Measurements from ENCODE around the gene GPR33.
A peak's percentile ranks its signal among the peaks of the same experiment; 100 is the strongest.
"Not testable (repeated sequence)": the region's sequence is repeated elsewhere in the genome, so short reads cannot be mapped to it uniquely, and the experiment has no call there.

GPR33 gene

GRCh38 chr14:31457665-31458659, 29.9 kb downstream of the GPR33 start:
- DNase-seq, result no peak

DNA sequence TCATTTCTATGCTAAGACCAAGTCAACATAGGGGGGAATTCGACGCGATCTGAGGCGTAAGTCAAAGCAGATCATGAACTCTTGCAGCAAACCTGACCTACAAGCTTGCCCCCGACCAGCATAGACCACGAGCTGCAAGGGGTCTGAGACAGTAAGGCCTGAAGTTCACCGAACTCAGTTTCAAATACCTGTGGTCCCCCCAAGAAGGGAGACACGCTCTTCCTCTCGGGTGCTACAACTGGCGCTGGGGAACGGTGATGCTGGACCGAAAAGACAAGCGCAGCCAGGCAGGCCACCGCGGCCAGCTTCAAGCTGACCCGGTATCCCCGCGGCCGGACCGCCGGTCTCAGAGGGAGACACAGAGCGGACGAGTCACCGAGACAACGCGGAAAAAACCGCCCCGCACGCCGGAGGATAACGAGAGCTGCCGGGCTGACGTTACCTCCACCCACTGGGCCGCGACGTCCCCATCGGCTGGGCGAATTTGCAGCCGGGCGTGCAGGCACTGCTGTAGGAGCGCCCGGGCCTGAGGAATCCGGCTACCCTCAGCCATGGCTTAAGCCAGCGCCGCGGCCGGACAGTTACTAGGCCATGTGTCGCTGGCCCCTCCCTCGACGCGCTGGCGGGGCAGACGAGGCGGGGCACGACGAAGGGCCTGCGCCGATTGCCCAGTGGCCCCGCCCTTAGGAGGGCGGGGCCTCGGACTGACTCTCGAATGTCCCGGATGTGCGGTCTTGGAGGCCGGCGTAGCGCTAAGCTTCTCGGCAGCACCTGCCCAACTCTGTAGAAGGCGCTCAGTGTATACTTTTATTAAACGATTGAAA, 30.8 kb downstream of the GPR33 start, which contains the start of gene DTD2:
TSS of gene DTD2 (minus strand) at position 666 of the 824 bp plus-strand sequence. CDS start at position 553, 113 bp downstream.
- DNase-seq, result peak; percentile 89

DNA sequence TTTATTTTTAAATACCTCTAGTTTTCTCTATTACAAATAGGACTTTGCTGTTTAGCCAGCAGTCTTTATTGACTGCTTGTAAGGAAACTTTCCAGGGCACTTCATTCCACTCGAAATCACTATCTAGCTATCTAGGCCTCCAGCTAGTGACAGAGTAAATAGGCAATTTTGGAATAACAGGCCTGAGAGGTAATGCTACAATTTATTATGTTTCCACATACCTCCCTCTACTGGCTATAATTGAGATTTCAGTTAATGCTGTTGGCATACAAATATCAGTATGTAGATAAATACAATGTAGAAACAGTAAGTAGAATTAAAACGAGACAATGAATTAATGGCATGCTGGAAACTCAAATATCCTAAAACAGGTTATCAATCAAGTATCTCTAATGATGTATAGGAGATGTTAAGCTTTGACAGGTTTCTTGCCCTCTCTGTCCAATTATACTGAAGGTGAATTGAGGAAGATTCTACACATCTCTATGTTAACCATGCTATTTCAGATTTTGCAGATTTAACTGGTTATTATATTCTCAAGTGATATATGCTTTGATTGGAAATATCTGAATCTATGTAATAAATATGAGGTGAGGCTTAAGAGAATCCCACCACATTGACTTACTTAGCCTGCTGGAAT, 37.7 kb downstream of the GPR33 start:
- no peak for DNase-seq

GRCh38 chr14:31449136-31449535, 38.7 kb downstream of the GPR33 start:
- no peak for DNase-seq

DNA sequence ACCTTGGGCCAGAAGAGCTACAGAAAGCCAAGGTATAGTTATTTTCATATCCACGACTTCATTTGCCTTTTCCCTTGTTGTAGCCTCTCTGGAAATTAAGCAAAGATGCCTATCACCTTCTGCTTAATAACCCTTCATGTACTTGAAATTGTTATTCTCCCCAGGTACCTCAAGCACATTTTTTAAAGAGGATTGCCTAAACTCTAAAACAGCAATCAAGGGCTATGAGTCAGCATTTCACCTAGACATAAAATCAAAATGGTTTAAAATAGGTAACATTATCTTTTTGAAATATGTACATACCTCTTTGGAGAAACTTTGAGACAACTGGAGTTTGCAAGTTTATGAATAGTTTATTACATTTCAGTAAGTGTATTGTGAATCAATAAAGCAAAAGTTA, 42.1 kb downstream of the GPR33 start:
- DNase-seq, result no peak

DNA sequence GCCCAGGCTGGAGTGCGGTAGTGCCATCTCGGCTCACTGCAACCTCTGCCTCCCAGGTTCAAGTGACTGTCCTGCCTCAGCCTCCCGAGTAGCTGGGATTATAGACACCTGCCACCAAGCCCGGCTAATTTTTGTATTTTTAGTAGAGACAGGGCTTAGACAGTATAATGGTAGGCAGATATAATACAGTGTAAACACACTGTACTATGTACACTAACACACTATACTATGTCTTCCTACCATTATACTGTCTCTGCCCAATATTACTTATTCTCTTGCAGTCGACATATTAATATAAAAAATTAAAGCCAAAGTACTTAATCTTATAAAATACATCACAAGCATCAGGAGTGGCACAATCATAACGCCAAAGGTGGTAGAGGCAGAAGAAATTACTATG, 45.6 kb downstream of the GPR33 start:
- no peak for DNase-seq

DNA sequence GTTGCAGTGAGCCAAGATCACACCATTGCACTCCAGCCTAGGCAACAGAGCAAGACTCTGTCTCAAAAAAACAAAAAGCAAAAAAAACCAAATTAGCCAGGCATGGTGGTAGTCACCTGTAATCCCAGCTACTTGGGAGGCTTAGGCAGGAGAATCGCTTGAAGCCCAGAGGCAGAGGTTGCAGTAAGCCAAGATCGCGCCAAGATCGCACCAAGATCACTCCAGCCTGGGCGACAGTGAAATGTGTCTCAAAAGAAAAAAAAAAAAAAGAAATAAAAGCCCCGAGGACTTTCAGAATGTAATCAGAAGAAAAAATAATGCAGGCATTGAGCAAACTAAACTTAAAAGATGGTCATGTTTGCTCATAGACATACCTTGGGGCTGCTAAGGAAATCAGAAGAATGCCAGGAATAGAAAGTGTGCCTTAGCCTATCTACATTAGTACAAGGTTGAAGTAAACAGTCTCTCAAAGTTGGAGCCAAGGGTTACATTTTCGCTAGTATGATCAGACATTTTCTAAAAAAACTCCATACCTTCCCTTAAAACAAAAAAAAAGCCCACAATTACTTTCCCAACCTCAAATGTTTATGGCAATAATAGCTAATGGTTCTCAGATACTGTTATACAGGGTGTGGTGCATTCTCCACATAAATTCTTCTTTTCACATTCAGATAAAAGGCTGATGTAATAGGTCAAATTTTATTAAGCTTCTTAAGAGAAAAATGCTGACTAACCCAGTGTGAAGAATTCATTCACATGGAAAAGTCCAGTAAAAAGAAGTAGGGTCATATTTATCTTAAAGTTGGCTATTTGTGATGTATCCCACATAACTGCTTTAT, 46.3 kb downstream of the GPR33 start:
- DNase-seq, result no peak

DNA sequence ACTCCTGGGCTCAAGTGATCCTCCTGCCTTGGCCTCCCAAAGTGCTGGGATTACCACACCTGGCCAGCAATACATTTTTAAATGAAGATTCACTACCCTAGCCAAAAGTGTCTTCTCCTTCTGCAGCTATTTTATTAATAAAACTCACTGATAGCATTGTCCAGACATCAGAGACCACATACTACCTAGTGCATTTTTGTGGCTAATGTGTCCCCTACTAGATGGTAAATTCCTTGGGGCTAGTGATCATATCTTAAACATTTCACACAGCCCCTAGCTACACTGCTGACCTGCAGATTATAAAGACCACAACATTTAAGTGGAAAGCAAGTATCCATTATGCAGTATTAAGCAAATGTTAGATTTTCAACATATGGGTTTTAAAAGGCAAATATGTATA, 47.6 kb downstream of the GPR33 start:
- DNase-seq, result no peak

DNA sequence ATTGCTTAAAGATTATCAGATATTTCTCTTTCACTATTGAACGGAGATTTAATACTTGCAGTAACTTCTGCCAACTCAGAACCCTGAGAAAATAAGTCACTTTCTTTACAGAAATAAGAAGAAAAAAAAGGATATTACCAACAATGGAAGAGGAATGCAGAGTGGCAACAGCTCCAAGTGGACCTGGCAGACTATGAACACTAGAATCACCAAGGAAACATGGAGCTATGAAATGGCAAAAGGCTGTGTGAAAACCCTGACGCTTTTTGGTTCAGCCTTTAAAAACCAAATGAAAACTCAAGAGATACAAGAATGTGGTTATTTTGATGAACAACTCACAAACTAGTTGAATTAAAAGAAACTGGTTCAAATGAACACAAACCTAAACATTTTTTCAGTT, 48.3 kb downstream of the GPR33 start:
- DNase-seq, result no peak

- not testable (repeated sequence) for DNase-seq
These were observed 50.7 kb downstream of the GPR33 start for GRCh38 chr14:31437045-31437691.

- no peak for DNase-seq
These were observed 52.6 kb downstream of the GPR33 start for GRCh38 chr14:31435276-31435675.

Measured in stimulated activated naive CD4-positive, alpha-beta T cell treated with Interleukin-2 at 50 U/mL for 16 hours (primary cell).